Erythroblast (primary cell): Measurements from ENCODE around the gene SYT1.

Source experiments
- GATA1 ChIP-seq: IDR thresholded peaks from 2 replicates; pipeline ENCODE4 v1.6.1; 2011; ENCODE audit warnings: low read depth, mild to moderate bottlenecking, control low read depth, low read length, moderate library complexity
- POLR2A ChIP-seq: IDR thresholded peaks from 2 replicates; pipeline ENCODE4 v1.6.1; 2011; ENCODE audit warnings: mild to moderate bottlenecking, low read length

GRCh38 chr12:78958941-78959340 is 94.4 kb downstream of the SYT1 start:
- no peak for TF ChIP-seq POLR2A
- no peak for TF ChIP-seq GATA1
